Measurements from ENCODE around the gene IL5. TPM values are rescaled to one million over a fixed set of nuclear protein-coding genes. Genes with fewer than 3 reads are reported as not detected.

Gene IL5
- polyA plus RNA-seq, 1 donor from 2014 or later: not detected

DNA sequence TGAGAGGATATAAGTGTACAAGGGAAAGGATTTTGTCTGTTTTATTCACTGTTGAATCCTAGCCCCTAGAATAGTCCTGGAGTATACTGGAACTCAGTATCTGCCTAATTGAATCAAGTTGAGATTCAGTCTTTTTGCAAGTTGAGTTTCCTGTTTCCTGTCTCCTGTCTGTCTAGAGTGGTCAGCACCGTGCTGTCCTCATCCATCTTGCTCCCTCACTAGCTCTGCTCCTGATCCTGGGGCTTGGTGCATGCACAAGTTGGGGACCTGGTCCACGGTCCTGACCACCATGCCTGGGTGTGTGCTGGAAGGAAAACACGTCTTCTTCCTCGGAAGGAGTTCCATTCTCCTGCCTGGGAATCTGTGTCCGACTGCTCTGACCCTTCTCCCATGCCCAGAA lies 3.2 kb downstream of the IL5 start:
- Histone ChIP-seq H3K9me2 (ENCODE audit: insufficient read depth, low read length) (no peaks in the 10 kb centered on the region), H3K4me2 (ENCODE audit: low read length) (no peak overlapping the region), H3K27ac (ENCODE audit: low read length) (no peak overlapping the region), H2AFZ (ENCODE audit: low read depth, low read length) (no peak overlapping the region), H3K9me3 (ENCODE audit: low read length) (no peaks in the 10 kb centered on the region), H3K27me3 (ENCODE audit: insufficient read depth, low read depth, low read length) (no peaks in the 10 kb centered on the region), H3F3A (ENCODE audit: insufficient read depth, low read length, poor library complexity, severe bottlenecking) (no peaks in the 10 kb centered on the region), H3K79me2 (replicated peaks; ENCODE audit: insufficient read depth, low read length) (no peaks in the 10 kb centered on the region), H3K36me3 (ENCODE audit: insufficient read depth, low read length) (no peaks in the 10 kb centered on the region), H3K9ac (ENCODE audit: low read length) (no peak overlapping the region), H3K4me3 (ENCODE audit: low read length) (no peak overlapping the region), H4K20me1 (ENCODE audit: insufficient read depth) (no peaks in the 10 kb centered on the region)
- no peak for TF ChIP-seq RAD21 (conservative IDR thresholded peaks at IDR 0.05)
- no peak for TF ChIP-seq TAF1 (IDR thresholded peaks at IDR 0.05; ENCODE audit: low read depth)
- TF ChIP-seq SMC3 (conservative IDR thresholded peaks at IDR 0.05; ENCODE audit: poor library complexity): no peak
- TF ChIP-seq EZH2 (IDR thresholded peaks at IDR 0.05; ENCODE audit: borderline replicate concordance, insufficient read depth, low read length, poor library complexity, severe bottlenecking): no peak
- no peak for TF ChIP-seq MXI1 (conservative IDR thresholded peaks at IDR 0.05; ENCODE audit: poor library complexity, severe bottlenecking)
- TF ChIP-seq POLR2AphosphoS5 (IDR thresholded peaks at IDR 0.05): no peak
- TF ChIP-seq REST (IDR thresholded peaks at IDR 0.05; ENCODE audit: borderline replicate concordance): no peak
- no peak for TF ChIP-seq EP300 (conservative IDR thresholded peaks at IDR 0.05; ENCODE audit: poor library complexity, severe bottlenecking)
- no peak for TF ChIP-seq CTCF (IDR thresholded peaks at IDR 0.05; ENCODE audit: poor library complexity, severe bottlenecking)

GRCh38 chr5:132539716-132540115 lies 3.6 kb downstream of the IL5 start:
- Histone ChIP-seq H3K4me3 (ENCODE audit: low read length) (no peak overlapping the region), H3F3A (ENCODE audit: insufficient read depth, low read length, poor library complexity, severe bottlenecking) (no peaks in the 10 kb centered on the region), H3K9me2 (ENCODE audit: insufficient read depth, low read length) (no peaks in the 10 kb centered on the region), H3K4me2 (ENCODE audit: low read length) (no peak overlapping the region), H3K27me3 (ENCODE audit: insufficient read depth, low read depth, low read length) (no peaks in the 10 kb centered on the region), H2AFZ (ENCODE audit: low read depth, low read length) (no peak overlapping the region), H4K20me1 (ENCODE audit: insufficient read depth) (no peaks in the 10 kb centered on the region), H3K9ac (ENCODE audit: low read length) (no peak overlapping the region), H3K9me3 (ENCODE audit: low read length) (no peaks in the 10 kb centered on the region), H3K27ac (ENCODE audit: low read length) (no peak overlapping the region), H3K79me2 (replicated peaks; ENCODE audit: insufficient read depth, low read length) (no peaks in the 10 kb centered on the region), H3K36me3 (ENCODE audit: insufficient read depth, low read length) (no peaks in the 10 kb centered on the region)
- no peak for TF ChIP-seq REST (IDR thresholded peaks at IDR 0.05; ENCODE audit: borderline replicate concordance)
- TF ChIP-seq POLR2AphosphoS5 (IDR thresholded peaks at IDR 0.05): no peak
- TF ChIP-seq EP300 (conservative IDR thresholded peaks at IDR 0.05; ENCODE audit: poor library complexity, severe bottlenecking): no peak
- no peak for TF ChIP-seq RAD21 (conservative IDR thresholded peaks at IDR 0.05)
- TF ChIP-seq EZH2 (IDR thresholded peaks at IDR 0.05; ENCODE audit: borderline replicate concordance, insufficient read depth, low read length, poor library complexity, severe bottlenecking): no peak
- TF ChIP-seq CTCF (IDR thresholded peaks at IDR 0.05; ENCODE audit: poor library complexity, severe bottlenecking): no peak
- TF ChIP-seq MXI1 (conservative IDR thresholded peaks at IDR 0.05; ENCODE audit: poor library complexity, severe bottlenecking): no peak
- no peak for TF ChIP-seq TAF1 (IDR thresholded peaks at IDR 0.05; ENCODE audit: low read depth)
- TF ChIP-seq SMC3 (conservative IDR thresholded peaks at IDR 0.05; ENCODE audit: poor library complexity): no peak
